Fibroblast of lung (primary cell): ENCODE measurements around the gene CACNG4.

Experiments used
- EZH2 ChIP-seq: IDR thresholded peaks from 2 replicates; pipeline ENCODE4 v1.5.1; 2012; ENCODE audit warnings: low read length, control low read depth, mild to moderate bottlenecking; ENCODE audit errors: missing control alignments
- TF ChIP-seq, protein P1 (sequence below), 2 donors: IDR thresholded peaks in 1 of 2; conservative IDR thresholded peaks in 1 of 2; 1 replicate in 1 of 2; 2 replicates in 1 of 2; pipeline ENCODE4 v1.5.1; 2011 to 2012; ENCODE audit warnings: low read length in 2 of 2, control low read depth in 1 of 2, inconsistent platforms in 1 of 2, low read depth in 1 of 2, mild to moderate bottlenecking in 1 of 2

DNA sequence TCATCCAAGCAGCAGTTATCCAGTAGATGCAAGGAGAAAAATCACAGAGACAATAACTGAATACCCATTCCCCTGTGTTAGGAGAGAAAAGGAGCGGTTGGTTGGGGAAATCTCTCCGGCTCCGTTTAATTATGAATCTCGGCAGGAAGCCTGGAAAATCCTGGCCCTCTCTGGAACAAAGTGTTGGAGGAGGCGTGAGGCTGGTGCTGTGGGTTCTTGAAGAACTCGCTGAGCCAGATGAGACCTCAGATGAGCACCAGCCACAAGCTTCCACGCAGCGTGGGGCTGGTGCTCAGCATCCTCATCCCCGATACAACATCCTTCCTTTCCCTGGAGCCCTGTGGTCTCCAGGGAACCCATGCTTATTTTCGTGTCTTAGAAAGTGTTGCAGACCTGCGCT lies 39.7 kb downstream of the CACNG4 start:
- TF ChIP-seq, protein P1, sequence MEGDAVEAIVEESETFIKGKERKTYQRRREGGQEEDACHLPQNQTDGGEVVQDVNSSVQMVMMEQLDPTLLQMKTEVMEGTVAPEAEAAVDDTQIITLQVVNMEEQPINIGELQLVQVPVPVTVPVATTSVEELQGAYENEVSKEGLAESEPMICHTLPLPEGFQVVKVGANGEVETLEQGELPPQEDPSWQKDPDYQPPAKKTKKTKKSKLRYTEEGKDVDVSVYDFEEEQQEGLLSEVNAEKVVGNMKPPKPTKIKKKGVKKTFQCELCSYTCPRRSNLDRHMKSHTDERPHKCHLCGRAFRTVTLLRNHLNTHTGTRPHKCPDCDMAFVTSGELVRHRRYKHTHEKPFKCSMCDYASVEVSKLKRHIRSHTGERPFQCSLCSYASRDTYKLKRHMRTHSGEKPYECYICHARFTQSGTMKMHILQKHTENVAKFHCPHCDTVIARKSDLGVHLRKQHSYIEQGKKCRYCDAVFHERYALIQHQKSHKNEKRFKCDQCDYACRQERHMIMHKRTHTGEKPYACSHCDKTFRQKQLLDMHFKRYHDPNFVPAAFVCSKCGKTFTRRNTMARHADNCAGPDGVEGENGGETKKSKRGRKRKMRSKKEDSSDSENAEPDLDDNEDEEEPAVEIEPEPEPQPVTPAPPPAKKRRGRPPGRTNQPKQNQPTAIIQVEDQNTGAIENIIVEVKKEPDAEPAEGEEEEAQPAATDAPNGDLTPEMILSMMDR (conservative IDR thresholded peaks at IDR 0.05 in 1 of 2, IDR thresholded peaks at IDR 0.05 in 1 of 2; ENCODE audit: low read depth in 1 of 2, low read length in 2 of 2), result no peak
- no peak for TF ChIP-seq EZH2
